ENCODE measurements around the gene SIGLEC1.

DNA sequence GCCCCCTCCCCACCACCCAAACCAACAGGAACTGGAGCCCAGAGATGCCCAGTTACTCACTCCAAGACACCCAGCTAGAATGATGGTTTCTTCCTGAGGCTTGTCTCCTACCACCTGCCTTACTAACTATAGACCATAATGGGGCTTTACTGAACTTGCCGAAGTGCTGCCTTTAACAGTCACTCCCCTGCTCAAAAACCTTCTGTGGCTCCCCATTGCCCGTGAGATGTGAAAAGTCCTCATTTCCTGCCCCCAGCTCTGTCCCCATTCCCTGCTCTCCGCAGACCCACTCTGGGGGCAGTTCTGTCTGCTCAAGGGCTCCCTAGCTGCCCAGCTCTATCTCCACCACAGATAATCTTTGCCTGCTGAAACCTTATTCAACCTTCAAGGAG, 4.9 kb downstream of the SIGLEC1 start:
- no peak for TF ChIP-seq CTCF (IDR thresholded peaks at IDR 0.05 in 2 of 3, conservative IDR thresholded peaks at IDR 0.05 in 1 of 3; ENCODE audit: borderline replicate concordance in 1 of 3, insufficient read depth in 1 of 3, low read depth in 2 of 3, low read length in 2 of 3)
- no peak for TF ChIP-seq SRF (IDR thresholded peaks at IDR 0.05; ENCODE audit: low read depth)
- TF ChIP-seq, protein P1, sequence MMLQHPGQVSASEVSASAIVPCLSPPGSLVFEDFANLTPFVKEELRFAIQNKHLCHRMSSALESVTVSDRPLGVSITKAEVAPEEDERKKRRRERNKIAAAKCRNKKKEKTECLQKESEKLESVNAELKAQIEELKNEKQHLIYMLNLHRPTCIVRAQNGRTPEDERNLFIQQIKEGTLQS (IDR thresholded peaks at IDR 0.05): no peak
- TF ChIP-seq ZNF274 (IDR thresholded peaks at IDR 0.05; ENCODE audit: low read depth, low read length): no peak
